Measurements from ENCODE around the gene ZNF648. TPM values are rescaled to one million over a fixed set of nuclear protein-coding genes. Genes with fewer than 3 reads are reported as not detected.

ZNF648 gene
- total and polyA plus RNA-seq, 10 of the 15 experiments (the other 5 are each of a cell fraction or from before 2014, with no cell fraction given) = 0.05 TPM; not detected in 9

GRCh38 chr1:182069028-182069466, 7.5 kb upstream of the ZNF648 start:
- TF ChIP-seq TBL1XR1 (IDR thresholded peaks at IDR 0.05; ENCODE audit: low read depth, low read length) = no peak
- TF ChIP-seq CTCF (IDR thresholded peaks at IDR 0.05 in 2 of 3, conservative IDR thresholded peaks at IDR 0.05 in 1 of 3; ENCODE audit: control insufficient read depth in 2 of 3, extremely low read depth in 1 of 3, insufficient read depth in 1 of 3, low read depth in 3 of 3, low read length in 3 of 3) = peak; percentile 39 to 68 (median 44)
- H2AFZ ChIP-seq (ENCODE audit: control insufficient read depth, low read depth, low read length) = no peak overlapping the region
- H3K9me3 ChIP-seq (replicated peaks; ENCODE audit: control insufficient read depth, insufficient read depth, low read length) = no peaks in the 10 kb centered on the region
- H3K79me2 ChIP-seq (ENCODE audit: control insufficient read depth, insufficient read depth, low read length) = no peaks in the 10 kb centered on the region
- no peaks in the 10 kb centered on the region for H4K20me1 ChIP-seq (ENCODE audit: control insufficient read depth, insufficient read depth)
- ATAC-seq (peak; percentile 81), DNase-seq (ENCODE audit: low read depth, low spot score) (no peak), FAIRE-seq (no peak)
- no peak overlapping the region for H3K27ac ChIP-seq (ENCODE audit: control insufficient read depth, insufficient read depth)
- ChIA-PET RAD21 (ENCODE audit: unreplicated experiment) (no interaction called here), CTCF (interaction anchor here (1.1 to 3.9 kb wide), 3 partner anchors 11 to 15 kb away, joined by 4 to 31 read pairs (median 5); no protein-coding TSS in a partner anchor), SMC1A (ENCODE audit: uncharacterized antibody, unreplicated experiment) (no interaction called here), POLR2A (no interaction called here)
- H3K27me3 ChIP-seq (replicated peaks in 1 of 2; ENCODE audit: control insufficient read depth in 2 of 2, insufficient read depth in 2 of 2, low read length in 1 of 2) = peaks cover 0 to 2% of the 10 kb centered on the region in 2 experiments; a peak in 2 of 4 replicates
- no peaks in the 10 kb centered on the region for H3K36me3 ChIP-seq (ENCODE audit: control insufficient read depth in 2 of 2, insufficient read depth in 2 of 2, low read length in 1 of 2)
- H3K9ac ChIP-seq (ENCODE audit: control insufficient read depth, insufficient read depth, low read length) = no peak overlapping the region
- no TSS peak for BruUV-seq (replicated peaks)
- no peaks in the 10 kb centered on the region for H3K4me1 ChIP-seq (ENCODE audit: control insufficient read depth, insufficient read depth, low read length)
- 19% methylated on average over 10 of the region's 12 CpGs for WGBS (ENCODE audit: insufficient coverage, insufficient replicate concordance, low lambda C conversion rate, missing lambda C conversion rate)
- intact Hi-C loops (cut with micrococcal nuclease; ENCODE audit: unreplicated experiment) (no loop called here), in situ Hi-C loops (cut with MboI) (no loop called here)
- H3K4me2 ChIP-seq (ENCODE audit: control insufficient read depth, insufficient read depth) = no peak overlapping the region
- H3K4me3 ChIP-seq = no peak overlapping the region

- intact Hi-C loops (cut with micrococcal nuclease; ENCODE audit: unreplicated experiment) (no loop called here), in situ Hi-C loops (cut with MboI) (no loop called here)
- Histone ChIP-seq H3K27ac (ENCODE audit: control insufficient read depth, insufficient read depth) (no peak overlapping the region), H3K79me2 (ENCODE audit: control insufficient read depth, insufficient read depth, low read length) (no peaks in the 10 kb centered on the region), H3K36me3 (ENCODE audit: control insufficient read depth in 2 of 2, insufficient read depth in 2 of 2, low read length in 1 of 2) (no peaks in the 10 kb centered on the region), H2AFZ (ENCODE audit: control insufficient read depth, low read depth, low read length) (no peak overlapping the region), H4K20me1 (ENCODE audit: control insufficient read depth, insufficient read depth) (no peaks in the 10 kb centered on the region), H3K9ac (ENCODE audit: control insufficient read depth, insufficient read depth, low read length) (no peak overlapping the region), H3K27me3 (replicated peaks in 1 of 2; ENCODE audit: control insufficient read depth in 2 of 2, insufficient read depth in 2 of 2, low read length in 1 of 2) (no peaks in the 10 kb centered on the region; a peak in 1 of 4 replicates), H3K9me3 (replicated peaks; ENCODE audit: control insufficient read depth, insufficient read depth, low read length) (no peaks in the 10 kb centered on the region), H3K4me3 (no peak overlapping the region), H3K4me1 (ENCODE audit: control insufficient read depth, insufficient read depth, low read length) (no peaks in the 10 kb centered on the region), H3K4me2 (ENCODE audit: control insufficient read depth, insufficient read depth) (no peak overlapping the region)
- RAD21 ChIA-PET (ENCODE audit: unreplicated experiment) = no interaction called here
- CTCF ChIA-PET = interaction anchor here (1.1 to 1.6 kb wide), 2 partner anchors 12 to 15 kb away, joined by 3 to 5 read pairs; no protein-coding TSS in a partner anchor
- no peak for FAIRE-seq
- TF ChIP-seq SMC3 (IDR thresholded peaks at IDR 0.05; ENCODE audit: borderline replicate concordance, low read length) (no peak), SPI1 (IDR thresholded peaks at IDR 0.05; ENCODE audit: borderline replicate concordance, insufficient read depth, low read depth, low read length) (no peak), NR2C1 (IDR thresholded peaks at IDR 0.05) (no peak), PML (IDR thresholded peaks at IDR 0.05; ENCODE audit: low read length) (no peak), ZBTB33 (IDR thresholded peaks at IDR 0.05) (no peak)
- BruUV-seq (replicated peaks) = no TSS peak
- SMC1A ChIA-PET (ENCODE audit: uncharacterized antibody, unreplicated experiment) = interaction anchor here (1.2 kb wide), 1 partner anchor 329 kb away, joined by 4 read pairs; no protein-coding TSS in a partner anchor
- POLR2A ChIA-PET = no interaction called here
- no peak for DNase-seq (ENCODE audit: low read depth, low spot score)
- WGBS (ENCODE audit: insufficient coverage, insufficient replicate concordance, low lambda C conversion rate, missing lambda C conversion rate) = 17% methylated on average over 4 of the region's 4 CpGs
- no peak for ATAC-seq
Observed at GRCh38 chr1:182066934-182067333, 5.4 kb upstream of the ZNF648 start.

Measured in GM12878 (cell line).